CMK (cell line): Measurements from ENCODE around the gene CLEC16A.

Source experiments
- DNase-seq: peaks from one replicate; pipeline ENCODE4 v3.0.0-alpha.2; 2010; ENCODE audit warnings: low read depth

Gene CLEC16A

GRCh38 chr16:11060842-11061241 is 116.5 kb downstream of the CLEC16A start:
- no peak for DNase-seq

- DNase-seq: no peak
These were observed 117.4 kb downstream of the CLEC16A start for GRCh38 chr16:11061629-11062270.

- no peak for DNase-seq
These were observed 119.3 kb downstream of the CLEC16A start for GRCh38 chr16:11063448-11064201.

GRCh38 chr16:11064202-11064540 is 119.8 kb downstream of the CLEC16A start:
- no peak for DNase-seq

GRCh38 chr16:11064851-11065250 is 120.5 kb downstream of the CLEC16A start:
- no peak for DNase-seq

GRCh38 chr16:11066261-11066870 is 122.0 kb downstream of the CLEC16A start:
- no peak for DNase-seq

- DNase-seq: no peak
These were observed 122.9 kb downstream of the CLEC16A start for GRCh38 chr16:11067266-11067665.

GRCh38 chr16:11067697-11068141 is 123.4 kb downstream of the CLEC16A start:
- no peak for DNase-seq

- no peak for DNase-seq
These were observed 127.5 kb downstream of the CLEC16A start for GRCh38 chr16:11071829-11072228.

- no peak for DNase-seq
These were observed 128.2 kb downstream of the CLEC16A start for GRCh38 chr16:11072420-11073153.

- no peak for DNase-seq
These were observed 129.1 kb downstream of the CLEC16A start for GRCh38 chr16:11073407-11073999.

- no peak for DNase-seq
These were observed 129.8 kb downstream of the CLEC16A start for GRCh38 chr16:11074131-11074530.

- DNase-seq: no peak
These were observed 130.8 kb downstream of the CLEC16A start for GRCh38 chr16:11075163-11075562.

- no peak for DNase-seq
These were observed 132.1 kb downstream of the CLEC16A start for GRCh38 chr16:11076259-11077018.

GRCh38 chr16:11078812-11079459 is 134.6 kb downstream of the CLEC16A start:
- DNase-seq: no peak

GRCh38 chr16:11079652-11080187 is 135.4 kb downstream of the CLEC16A start:
- DNase-seq: peak; percentile 75

GRCh38 chr16:11080327-11080967 is 136.1 kb downstream of the CLEC16A start:
- no peak for DNase-seq

- DNase-seq: no peak
These were observed 136.8 kb downstream of the CLEC16A start for GRCh38 chr16:11080999-11081630.

GRCh38 chr16:11082108-11082859 is 137.9 kb downstream of the CLEC16A start:
- no peak for DNase-seq
